ENCODE results near the gene KRTAP10-5.

The KRTAP10-5 gene

DNA sequence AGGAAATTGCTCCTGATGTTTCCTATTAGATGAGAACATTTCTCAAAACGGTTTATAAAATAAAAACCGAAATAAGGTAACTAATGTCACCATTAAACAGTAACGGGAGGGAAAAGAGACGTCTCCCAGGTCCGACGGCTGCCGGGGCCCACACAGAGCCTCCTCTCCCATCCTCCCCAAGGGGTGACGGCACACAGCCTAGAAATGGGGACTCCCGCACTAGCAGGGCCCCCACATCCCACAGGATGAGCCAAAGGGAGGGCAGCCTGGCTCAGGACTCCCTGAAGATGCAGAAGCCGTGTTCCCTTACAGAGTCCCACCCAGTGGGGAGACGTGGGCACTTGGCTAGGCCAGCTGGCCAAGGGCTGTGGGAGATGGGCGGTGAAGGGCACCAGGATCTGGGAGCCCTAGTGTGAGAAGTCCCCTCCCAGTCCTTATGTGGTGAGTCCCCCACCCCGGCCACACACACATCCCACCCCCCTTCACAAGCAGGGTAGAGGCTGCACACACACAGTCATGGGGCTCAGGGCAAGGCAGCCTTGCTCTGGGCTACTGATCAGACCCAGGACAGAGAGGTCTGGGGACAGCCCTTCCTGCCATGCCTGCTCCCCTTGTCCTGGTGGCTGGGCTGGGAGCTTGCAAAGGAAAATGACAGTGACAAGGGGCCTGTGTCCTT, 25.1 kb downstream of the KRTAP10-5 start:
- Histone ChIP-seq H3K4me3 (replicated peaks; ENCODE audit: insufficient read depth, low read length) (no peak overlapping the region), H3K27me3 (ENCODE audit: insufficient read depth, poor library complexity, severe bottlenecking) (peaks cover 22% of the 10 kb centered on the region), H3K27ac (replicated peaks) (no peak overlapping the region)
- no peak for TF ChIP-seq SPI1 (IDR thresholded peaks at IDR 0.05; ENCODE audit: borderline replicate concordance, low read depth)
- no peak for TF ChIP-seq GABPA (IDR thresholded peaks at IDR 0.05; ENCODE audit: low read depth)
- TF ChIP-seq POLR2AphosphoS5 (IDR thresholded peaks at IDR 0.05; ENCODE audit: low read depth): no peak
- TF ChIP-seq, protein P1, sequence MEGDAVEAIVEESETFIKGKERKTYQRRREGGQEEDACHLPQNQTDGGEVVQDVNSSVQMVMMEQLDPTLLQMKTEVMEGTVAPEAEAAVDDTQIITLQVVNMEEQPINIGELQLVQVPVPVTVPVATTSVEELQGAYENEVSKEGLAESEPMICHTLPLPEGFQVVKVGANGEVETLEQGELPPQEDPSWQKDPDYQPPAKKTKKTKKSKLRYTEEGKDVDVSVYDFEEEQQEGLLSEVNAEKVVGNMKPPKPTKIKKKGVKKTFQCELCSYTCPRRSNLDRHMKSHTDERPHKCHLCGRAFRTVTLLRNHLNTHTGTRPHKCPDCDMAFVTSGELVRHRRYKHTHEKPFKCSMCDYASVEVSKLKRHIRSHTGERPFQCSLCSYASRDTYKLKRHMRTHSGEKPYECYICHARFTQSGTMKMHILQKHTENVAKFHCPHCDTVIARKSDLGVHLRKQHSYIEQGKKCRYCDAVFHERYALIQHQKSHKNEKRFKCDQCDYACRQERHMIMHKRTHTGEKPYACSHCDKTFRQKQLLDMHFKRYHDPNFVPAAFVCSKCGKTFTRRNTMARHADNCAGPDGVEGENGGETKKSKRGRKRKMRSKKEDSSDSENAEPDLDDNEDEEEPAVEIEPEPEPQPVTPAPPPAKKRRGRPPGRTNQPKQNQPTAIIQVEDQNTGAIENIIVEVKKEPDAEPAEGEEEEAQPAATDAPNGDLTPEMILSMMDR (IDR thresholded peaks at IDR 0.05; ENCODE audit: insufficient read depth, low read length): no peak
- TF ChIP-seq, protein P2, sequence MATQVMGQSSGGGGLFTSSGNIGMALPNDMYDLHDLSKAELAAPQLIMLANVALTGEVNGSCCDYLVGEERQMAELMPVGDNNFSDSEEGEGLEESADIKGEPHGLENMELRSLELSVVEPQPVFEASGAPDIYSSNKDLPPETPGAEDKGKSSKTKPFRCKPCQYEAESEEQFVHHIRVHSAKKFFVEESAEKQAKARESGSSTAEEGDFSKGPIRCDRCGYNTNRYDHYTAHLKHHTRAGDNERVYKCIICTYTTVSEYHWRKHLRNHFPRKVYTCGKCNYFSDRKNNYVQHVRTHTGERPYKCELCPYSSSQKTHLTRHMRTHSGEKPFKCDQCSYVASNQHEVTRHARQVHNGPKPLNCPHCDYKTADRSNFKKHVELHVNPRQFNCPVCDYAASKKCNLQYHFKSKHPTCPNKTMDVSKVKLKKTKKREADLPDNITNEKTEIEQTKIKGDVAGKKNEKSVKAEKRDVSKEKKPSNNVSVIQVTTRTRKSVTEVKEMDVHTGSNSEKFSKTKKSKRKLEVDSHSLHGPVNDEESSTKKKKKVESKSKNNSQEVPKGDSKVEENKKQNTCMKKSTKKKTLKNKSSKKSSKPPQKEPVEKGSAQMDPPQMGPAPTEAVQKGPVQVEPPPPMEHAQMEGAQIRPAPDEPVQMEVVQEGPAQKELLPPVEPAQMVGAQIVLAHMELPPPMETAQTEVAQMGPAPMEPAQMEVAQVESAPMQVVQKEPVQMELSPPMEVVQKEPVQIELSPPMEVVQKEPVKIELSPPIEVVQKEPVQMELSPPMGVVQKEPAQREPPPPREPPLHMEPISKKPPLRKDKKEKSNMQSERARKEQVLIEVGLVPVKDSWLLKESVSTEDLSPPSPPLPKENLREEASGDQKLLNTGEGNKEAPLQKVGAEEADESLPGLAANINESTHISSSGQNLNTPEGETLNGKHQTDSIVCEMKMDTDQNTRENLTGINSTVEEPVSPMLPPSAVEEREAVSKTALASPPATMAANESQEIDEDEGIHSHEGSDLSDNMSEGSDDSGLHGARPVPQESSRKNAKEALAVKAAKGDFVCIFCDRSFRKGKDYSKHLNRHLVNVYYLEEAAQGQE (IDR thresholded peaks at IDR 0.05; ENCODE audit: insufficient replicate concordance, low read depth): no peak
- no peak for DNase-seq (ENCODE audit: low read depth in 1 of 2, low spot score in 1 of 2)

DNA sequence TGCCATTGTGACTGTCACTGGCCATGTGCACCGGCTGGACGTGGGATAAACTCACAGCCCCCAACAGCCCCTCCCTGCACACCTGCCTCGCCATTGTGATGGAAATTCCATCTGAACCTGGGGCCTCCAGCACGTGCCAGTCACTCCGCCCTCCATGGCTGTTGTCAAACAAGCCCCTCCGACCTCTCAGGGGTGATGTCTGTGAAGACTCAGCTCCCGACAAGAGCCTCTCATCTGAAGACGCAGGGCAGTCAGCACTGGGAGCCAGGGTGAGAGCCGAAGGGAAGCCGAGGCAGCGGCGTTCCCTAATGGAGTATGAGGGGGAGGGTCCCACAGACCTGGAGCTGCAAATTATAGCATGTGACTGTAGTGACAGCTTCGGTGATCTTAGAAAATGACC, 27.7 kb downstream of the KRTAP10-5 start:
- Histone ChIP-seq H3K4me3 (replicated peaks; ENCODE audit: insufficient read depth, low read length) (no peak overlapping the region), H3K27me3 (ENCODE audit: insufficient read depth, poor library complexity, severe bottlenecking) (peaks cover 22% of the 10 kb centered on the region), H3K27ac (replicated peaks) (no peak overlapping the region)
- DNase-seq (ENCODE audit: low read depth in 1 of 2, low spot score in 1 of 2): no peak
- TF ChIP-seq, protein P1 (IDR thresholded peaks at IDR 0.05; ENCODE audit: insufficient read depth, low read length): no peak
- no peak for TF ChIP-seq POLR2AphosphoS5 (IDR thresholded peaks at IDR 0.05; ENCODE audit: low read depth)

DNA sequence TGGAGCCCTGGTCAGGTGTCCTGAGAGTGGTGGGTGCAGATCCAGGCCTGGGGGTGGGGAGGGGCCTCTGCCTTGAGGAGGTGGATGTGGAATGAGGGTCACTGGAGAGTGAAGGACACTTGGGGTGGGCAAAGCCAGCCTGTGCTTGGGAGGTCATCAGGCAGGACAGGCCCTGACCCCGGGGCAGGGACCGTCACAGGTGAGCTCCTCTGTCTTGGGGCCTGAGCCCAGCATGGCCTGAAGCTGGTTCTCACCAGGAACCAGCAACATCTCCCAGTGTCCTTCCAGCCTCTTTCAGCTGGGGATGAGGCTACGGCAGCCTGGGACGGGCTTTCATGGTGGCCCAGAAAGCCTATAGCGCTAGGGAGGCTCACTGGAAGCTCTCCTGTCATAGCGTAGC, 28.3 kb downstream of the KRTAP10-5 start:
- TF ChIP-seq, protein P2 (IDR thresholded peaks at IDR 0.05; ENCODE audit: insufficient replicate concordance, low read depth): no peak
- no peak for TF ChIP-seq GABPA (IDR thresholded peaks at IDR 0.05; ENCODE audit: low read depth)
- no peak for TF ChIP-seq SPI1 (IDR thresholded peaks at IDR 0.05; ENCODE audit: borderline replicate concordance, low read depth)
- no peak for TF ChIP-seq POLR2AphosphoS5 (IDR thresholded peaks at IDR 0.05; ENCODE audit: low read depth)
- TF ChIP-seq, protein P1 (IDR thresholded peaks at IDR 0.05; ENCODE audit: insufficient read depth, low read length): no peak
- no peak for DNase-seq (ENCODE audit: low read depth in 1 of 2, low spot score in 1 of 2)
- H3K4me3 ChIP-seq (replicated peaks; ENCODE audit: insufficient read depth, low read length): no peak overlapping the region
- no peak overlapping the region for H3K27ac ChIP-seq (replicated peaks)
- peaks cover 18% of the 10 kb centered on the region for H3K27me3 ChIP-seq (ENCODE audit: insufficient read depth, poor library complexity, severe bottlenecking)

Data from HL-60 (cell line).